ENCODE measurements around the gene NADSYN1.
"Not testable (repeated sequence)": the region's sequence is repeated elsewhere in the genome, so short reads cannot be mapped to it uniquely, and the experiment has no call there.

Gene NADSYN1

DNA sequence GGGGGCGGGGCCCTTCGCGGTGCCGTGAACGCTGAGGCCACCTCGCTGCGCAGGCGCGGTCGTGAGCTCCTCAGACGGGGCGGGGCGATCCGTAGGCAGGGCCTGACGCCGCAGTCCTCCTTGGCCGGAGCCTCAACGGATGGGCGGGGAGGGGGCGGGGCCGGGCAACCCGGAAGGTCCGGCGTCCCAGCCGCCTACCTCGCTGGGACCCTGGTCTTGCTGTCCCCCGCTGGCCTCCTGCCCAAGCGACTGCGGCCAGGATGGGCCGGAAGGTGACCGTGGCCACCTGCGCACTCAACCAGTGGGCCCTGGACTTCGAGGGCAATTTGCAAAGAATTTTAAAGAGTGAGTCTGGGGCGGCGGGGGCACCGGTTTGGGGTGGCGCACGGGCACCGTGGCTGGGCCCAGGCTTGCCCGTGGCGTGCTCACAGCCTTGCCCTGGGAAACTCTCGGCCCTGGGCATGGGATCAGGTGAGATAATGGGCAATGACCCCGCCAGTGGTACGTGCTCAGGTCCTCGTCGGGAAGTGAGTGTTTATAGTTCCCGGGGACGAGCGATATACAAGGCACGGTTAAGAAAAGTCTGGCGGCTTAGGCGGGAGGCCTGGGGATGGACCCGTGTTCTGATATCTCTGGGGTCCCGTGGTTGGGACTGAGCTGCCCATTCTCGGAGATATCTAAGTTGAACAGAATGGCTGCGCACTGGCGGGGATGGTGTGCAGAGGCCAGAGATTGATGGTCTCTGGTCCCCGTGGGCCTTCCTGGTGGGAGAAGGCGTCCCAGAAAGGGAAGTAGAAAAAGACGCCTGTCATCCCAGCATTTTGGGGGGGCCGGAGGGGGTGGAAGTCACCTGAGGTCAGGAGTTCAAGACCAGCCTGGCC lies at the start of gene NADSYN1:
Gene NADSYN1, plus strand, starts transcription at position 167 of the 881 bp plus-strand sequence. Its CDS starts 94 bp downstream, at position 261.
- peak; percentile 56 for DNase-seq (ENCODE audit: low read depth)

DNA sequence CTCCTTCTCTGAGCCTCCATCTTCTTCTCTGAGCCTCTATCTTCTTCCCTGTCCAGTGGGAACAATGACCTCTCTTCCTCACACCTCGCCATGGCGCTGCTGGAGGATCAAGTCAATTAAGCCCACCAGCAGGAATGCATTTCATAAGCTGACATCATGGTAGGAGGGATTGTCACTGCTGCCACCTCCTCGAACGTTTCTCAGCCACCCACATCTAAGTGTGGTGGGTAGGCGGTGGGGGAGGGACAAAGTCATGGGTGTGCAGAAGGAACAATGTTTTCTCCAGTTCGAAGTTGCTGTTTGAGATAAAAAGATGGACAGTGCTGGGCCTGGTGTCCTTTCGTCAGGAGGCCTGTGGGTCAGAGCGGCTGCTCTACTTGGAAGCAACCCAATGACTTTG lies 48.8 kb upstream of the NADSYN1 start:
- no peak for DNase-seq (ENCODE audit: low read depth)

DNA sequence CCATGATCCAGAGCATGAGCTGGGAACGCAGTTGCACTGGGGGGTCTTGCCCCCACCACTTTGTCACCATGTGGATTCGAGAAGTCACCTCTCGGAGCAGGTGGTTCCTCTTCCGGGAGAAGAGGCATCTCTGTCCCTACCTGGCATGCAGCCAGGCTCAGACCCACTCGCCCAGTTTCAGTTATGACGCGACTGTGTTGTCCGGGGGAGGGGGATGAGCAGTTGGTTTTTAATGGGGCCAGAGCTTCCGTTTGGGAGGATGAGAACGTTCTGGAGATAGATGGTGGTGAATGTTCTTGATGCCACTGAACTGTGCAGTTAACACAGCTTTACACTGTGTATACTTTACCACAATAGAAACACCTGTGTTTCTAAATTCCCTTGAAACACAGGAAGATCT lies 46.3 kb upstream of the NADSYN1 start:
- no peak for DNase-seq (ENCODE audit: low read depth)

DNA sequence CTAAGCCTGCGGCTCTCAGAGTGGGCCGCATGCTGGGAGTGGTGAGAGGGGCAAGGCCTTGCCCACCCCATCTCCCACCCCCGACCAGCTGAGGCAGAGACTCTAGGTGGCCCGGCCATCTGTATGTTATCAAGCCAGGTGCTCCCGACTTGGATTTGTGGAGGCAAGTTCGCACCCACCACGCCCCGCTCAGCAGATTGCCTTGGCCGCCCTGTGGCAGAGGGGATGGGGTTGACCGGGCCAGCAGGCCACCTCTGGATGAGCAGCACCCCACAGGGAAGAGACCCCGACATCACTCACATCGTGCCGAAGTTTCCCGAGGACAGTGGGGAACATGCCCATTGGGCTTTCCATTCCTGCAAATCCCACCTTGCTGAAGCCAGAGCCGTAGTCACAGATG lies 45.6 kb upstream of the NADSYN1 start:
- DNase-seq (ENCODE audit: low read depth) = no peak

DNA sequence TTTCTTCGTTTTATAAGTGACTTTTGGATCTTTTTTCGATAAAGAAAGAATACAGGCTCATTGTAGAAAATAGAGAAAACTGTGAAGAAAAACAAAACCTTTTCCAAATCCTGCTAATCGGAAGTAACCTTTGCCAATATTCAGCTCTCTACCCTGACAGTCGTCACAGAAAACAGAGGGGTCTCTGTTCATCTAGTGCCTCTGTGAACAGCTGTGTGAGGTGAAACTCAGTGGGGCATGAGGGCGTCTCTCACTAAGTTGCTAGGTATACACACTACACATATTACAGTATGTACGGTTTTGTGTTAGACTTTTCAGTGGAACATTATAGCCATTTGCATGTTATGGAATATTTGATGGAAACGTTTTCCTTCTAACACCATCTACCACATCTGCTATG lies 44.2 kb upstream of the NADSYN1 start:
- no peak for DNase-seq (ENCODE audit: low read depth)

DNA sequence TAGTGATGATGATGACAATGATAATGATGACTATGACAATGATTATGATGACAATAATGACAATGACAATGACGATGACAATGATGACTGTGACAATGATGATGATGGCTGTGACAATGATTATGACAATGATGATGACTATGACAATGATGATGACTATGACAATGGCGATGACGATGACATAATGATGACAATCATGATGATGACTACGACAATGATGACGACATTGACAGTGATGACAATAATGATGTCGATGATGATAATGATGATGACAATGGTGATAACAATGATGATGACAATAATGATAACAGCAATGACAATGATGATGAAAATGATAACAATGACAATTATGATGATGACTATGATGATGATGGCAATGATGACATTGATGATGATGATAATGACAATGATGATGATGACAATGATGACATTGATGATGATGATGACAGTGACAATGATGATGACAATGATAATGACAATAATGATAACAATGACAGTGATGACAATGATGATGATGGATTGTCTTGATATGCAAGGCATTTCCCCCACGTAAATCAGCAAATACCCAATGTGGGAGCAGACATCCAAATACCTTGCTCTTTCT lies 42.5 kb upstream of the NADSYN1 start:
- no peak for DNase-seq (ENCODE audit: low read depth)

DNA sequence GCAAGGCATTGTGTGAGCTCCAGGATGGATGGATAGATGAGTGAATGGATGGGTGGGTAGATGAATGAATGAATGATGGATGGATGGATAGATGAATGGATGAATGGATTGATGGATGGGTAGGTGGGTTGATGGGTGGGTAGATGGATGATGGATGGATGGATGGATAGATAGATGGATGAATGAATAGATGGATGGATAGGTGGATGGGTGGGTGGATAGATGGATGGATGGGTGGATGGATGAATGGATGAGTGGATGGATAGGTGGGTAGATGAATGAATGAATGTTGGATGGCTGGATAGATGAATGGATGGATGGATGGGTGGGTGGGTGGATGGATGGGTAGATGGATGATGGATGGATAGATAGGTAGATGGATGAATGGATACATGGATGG lies 38.4 kb upstream of the NADSYN1 start:
- no peak for DNase-seq (ENCODE audit: low read depth)

DNA sequence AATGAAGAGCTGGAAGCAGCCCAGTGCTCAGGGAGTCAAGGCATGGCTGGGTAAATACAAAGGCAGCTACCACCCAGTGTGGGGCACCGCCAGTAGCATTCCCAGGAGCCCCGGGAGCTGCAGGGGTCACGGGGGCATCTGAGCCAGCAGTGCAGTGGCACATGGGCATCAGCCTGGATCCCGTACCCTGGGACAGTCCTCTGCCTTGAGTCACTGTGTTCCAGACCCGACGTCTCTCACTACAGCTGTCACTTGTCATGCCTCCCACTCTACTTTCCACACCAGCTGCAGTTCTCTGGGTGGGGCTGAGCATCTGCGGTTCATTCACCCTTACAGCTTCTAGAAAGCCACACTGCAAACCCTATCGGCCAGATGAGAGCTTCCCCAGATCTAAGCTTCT lies 34.4 kb upstream of the NADSYN1 start:
- DNase-seq (ENCODE audit: low read depth) = no peak

DNA sequence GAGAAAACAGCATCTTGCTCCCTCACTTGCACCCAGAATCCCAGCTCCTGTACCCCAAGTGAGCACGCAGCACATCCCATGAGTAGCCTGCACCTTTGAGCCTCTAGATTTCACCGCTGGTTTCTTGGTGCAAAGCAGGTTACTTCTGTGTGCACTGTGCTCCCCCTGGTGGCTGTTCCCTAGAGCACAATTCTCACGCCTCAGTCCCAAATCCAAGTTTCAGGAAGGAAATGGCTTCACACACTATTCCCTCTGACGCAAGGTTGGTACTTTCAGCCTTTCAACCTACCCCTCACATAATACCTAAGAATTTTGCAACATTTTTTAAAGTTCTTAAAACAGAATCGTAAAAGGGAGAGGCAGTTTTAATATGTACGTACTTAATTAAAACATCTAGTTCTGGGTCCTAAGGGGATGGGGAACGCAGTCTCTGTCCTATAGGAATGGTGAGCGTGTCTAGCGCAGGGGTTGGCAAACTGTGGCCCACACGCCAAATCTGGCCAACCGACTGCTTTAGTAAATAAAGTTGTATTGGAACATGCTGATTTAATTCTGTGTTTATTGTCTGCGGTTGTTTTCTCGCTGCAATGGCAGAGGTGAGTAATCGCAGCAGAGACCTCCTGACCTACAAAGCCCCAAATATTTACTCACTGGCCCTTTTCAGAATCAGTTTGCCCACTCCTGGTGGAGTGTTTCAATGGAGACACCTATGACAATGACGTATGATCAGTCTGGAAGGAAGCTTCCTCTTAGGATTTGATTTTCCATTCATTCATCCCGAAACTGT lies 32.4 kb upstream of the NADSYN1 start:
- no peak for DNase-seq (ENCODE audit: low read depth)

DNA sequence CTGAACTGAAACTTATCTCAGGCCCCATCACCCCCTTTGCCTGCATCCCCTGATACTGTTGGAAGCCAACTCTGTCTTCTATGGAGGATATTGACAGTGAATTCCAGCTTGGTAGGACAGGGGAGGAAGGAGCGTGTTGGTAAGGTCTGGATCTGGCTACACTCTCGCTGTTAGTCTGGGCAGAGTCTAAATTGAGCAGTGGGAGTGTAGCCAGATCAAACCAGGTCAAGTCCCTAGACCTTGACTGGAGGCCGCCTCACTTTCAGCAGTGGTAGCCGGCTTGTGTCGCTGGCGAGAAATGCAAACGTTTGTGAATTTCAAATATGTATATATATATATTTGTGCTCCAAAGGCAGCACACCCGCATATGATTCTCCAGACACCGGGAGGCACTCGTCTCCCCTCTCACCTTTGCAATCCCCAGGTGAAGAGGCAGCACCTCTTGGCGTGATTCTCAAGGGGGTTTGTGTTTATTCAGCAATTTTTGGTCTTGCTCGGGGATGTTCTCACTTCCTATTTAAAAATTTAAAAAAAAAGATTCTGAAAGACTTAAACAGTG lies 31.5 kb upstream of the NADSYN1 start:
- DNase-seq (ENCODE audit: low read depth) = no peak

DNA sequence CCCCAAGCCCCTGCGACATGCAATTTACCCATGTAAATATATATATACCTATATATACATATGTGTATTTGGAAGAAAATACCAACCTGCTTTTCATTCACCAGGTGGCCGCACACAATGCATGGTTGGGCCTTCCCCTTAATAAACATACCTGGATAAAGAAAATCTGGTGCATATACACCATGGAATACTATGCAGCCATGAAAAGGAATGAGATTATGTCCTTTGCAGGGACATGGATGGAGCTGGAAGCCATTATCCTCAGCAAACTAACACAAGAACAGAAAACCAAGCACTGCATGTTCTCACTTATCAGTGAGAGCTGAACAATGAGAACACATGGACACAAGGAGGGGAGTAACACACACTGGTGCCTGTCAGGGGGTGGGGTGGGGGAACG lies 30.7 kb upstream of the NADSYN1 start:
- not testable (repeated sequence) for DNase-seq (ENCODE audit: low read depth)

DNA sequence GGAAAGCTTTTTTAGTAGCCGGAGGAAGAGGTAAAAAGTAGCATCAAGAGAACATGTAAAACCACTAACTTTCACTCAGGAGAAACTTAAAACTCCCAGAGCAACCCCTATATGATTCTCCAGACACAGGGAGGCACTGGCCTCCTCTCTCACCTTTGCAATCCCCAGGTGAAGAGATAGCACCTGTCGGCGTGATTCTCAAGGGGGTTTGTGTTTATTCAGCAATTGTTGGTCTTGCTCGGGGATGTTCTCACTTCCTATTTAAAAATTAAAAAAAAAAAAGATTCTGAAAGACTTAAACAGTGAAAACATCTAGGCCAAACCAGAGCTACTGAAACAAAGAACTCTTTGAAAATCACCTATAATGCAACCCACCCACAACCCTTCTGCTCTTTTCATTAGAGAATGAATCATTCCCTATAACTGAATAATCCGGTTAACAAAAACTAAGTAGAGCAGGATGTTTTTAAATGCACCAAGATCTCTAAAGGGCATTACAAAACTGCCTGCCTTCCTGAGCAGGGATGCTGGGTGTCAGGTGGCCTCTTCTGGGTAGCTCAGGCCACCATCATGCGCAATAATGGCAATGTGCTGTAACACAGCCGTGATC lies 29.7 kb upstream of the NADSYN1 start:
- no peak for DNase-seq (ENCODE audit: low read depth)

DNA sequence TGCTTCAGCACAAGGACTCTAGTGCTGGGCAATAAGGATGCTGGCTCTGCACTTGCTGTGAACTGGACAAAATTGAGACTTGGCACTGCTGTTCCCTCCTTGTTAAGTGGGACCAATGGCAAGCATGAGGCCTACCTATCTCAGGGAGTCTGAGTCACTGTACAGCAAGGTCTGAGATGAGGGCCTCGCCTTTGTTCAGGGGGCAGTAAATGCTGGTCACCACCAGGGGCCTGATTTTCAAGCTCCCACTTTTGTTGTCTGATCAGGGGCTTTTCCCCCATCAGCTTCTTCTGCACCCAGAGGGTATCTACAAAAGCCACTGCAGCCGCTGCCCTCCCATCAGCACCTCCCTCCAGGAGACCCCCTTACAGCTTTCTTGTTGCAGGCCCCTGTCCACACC lies 27.6 kb upstream of the NADSYN1 start:
- no peak for DNase-seq (ENCODE audit: low read depth)

DNA sequence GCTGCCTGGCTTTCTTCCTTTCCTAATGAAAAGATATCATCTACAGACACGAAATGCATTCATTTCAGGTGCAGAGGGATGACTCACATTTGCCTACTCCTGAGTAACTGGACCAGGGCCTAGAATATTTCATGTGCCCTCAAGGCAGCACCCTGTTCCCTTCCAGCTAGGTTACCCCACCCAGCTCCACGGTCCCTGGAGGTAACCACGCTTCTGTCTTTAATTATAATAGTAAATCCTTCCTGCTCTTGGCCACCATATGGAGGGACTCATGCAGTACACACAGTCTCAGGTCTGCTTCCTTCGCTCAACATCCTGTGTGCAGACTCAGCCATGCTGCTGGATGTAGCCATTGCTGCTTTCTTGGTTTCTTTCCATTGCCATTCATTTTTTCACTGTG lies 27.1 kb upstream of the NADSYN1 start:
- DNase-seq (ENCODE audit: low read depth) = no peak

DNA sequence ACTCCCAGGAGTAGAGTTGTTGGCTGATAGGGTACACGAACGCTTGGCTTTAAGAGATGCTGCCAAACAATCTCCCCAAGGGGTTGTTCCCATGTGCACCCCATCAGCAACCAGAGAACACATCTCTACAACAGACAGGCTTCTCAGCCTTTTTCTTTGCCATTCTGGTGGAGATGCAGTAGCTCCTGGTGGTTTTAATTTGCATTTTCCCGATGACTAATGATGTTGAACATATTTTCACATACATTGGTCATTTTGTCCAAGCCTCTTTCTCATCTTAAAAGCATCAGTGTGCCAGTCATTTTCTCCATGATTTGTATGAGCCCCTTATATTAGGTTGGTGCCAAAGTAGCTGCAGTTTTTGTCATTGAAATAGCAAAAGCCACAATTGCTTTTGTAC lies 26.6 kb upstream of the NADSYN1 start:
- no peak for DNase-seq (ENCODE audit: low read depth)

DNA sequence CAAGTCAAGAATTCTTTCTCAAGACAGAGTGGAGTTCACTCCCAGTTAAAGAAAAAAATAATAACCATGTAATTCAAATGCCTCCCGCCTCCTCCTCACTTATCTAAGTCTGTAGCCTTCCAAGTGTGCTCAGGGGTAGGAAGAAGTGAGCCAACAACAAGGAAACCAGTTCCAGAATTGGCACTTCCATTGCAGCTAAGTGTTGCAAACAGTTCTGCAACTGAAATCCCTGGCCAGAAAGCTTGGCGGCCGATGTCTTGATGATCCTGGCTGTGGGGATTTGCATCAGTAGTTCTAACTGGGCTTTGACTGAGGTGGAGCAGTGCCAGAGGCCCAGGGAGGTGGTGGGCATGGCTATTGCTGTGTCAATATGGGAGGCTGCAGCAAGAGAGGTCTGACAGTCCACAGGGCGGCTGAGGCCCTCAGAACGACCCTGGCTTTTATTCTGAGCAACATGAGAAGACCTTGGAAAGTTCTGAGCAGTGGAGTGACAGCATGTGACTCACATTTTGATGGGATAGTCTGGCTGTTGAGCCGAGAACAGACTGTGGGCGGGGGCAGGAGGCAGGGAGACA lies 24.1 kb upstream of the NADSYN1 start:
- no peak for DNase-seq (ENCODE audit: low read depth)

DNA sequence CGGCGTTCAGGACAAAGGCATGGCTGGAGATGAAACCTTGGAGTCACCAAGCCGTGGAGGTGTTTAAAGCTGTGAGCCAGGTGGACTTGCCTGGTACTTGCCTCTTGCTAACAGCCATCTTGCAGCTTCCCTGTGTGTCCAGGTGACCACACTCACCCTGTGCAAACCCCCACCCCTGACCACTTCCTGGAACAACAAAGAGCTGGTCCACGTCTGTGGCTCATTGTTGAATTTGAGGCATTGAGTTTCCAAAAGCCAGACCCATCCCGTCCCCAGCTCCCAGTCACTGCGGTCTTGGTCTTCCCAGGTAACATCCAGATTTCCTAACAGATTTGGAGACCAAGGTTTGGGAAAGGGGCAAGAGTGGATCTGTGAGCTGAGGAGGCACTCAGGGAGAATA lies 23.3 kb upstream of the NADSYN1 start:
- DNase-seq (ENCODE audit: low read depth) = no peak

DNA sequence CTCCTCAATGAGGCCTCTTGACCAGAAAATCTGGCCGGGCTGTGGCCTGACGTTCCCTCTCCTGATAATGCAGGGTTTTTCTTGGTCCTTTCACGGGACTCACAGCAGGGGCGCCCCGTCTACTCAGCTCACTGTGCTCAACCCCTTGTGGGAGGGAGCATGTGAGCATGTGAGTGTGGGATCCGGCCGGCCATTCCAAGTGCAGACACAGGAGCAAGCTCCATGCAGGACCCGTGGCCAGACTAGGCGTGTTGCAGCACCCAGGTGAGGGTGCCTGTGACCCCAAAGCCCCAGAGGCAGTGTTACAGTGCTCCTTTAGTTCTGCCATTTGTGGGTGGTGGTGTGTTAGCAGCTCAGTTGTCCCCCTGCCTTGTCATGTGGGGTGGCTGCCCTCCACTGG lies 22.8 kb upstream of the NADSYN1 start:
- no peak for DNase-seq (ENCODE audit: low read depth)

DNA sequence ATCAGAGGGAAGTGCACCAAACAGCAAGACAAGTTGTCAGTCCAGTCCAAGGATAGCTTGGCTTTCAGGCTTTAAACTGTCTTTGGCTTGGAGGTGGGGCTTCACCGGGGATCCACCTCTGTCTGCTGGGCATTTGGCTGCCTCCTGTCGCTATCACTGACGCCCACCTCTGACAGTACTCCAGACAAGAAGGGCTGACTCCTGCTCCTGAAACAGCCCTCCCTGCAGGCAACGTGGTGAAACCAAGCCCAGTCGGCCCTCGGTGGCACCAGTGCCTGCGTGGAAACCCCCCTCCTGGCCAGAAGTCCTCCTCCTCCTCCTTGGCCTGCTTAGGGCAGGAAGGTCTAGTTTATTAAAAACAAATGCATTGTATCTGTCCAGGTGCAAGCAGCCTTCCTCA lies 21.7 kb upstream of the NADSYN1 start:
- no peak for DNase-seq (ENCODE audit: low read depth)

DNA sequence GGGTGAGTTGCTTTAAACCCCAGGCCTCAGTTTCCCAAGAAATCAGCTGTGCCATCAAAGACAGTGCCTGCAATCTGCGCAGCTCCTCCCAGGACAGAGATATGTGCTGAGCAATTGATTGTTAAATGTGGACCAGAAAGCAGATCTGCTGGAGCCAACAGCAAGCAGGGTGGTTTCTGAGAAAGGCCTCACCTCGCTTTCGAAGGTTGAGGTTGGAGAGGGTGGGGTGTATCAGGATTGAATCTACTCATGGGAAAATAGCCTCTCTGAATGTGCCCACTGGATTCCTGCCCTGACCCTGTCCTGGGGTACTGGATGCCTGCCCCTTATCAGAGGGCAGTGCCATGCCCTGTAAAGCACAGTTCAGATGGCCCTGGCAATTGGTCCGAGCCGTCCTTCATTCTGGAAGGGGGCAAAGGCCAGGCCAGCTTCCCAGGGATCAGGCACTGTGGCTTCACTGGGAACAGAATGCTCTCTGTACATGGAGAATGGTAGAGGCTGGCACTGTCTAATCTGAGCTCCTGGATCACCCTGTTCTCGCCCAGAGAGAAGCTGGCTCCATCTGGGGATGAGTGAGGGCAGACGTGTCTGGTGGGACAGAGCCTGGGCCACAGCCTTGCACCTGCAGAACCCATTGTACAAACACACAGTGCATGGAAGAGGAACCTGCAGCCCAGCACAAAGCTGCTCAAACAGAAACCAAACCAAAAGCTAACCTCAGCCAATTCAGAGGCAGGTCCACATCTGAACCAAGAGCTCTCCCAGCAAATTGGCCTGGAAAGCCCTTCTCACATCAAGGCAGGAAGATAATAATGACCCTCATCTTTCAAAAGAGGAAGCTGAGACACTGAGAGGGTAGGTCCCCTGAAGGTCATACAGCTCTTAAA lies 20.0 kb upstream of the NADSYN1 start:
- DNase-seq (ENCODE audit: low read depth) = no peak

Data from HS-5 (cell line).